Globus pallidus (tissue), 1 donor: ENCODE measurements around the gene WSB1.

ENCODE experiments used
- DNase-seq: peaks from one replicate; pipeline ENCODE4 v3.0.0-alpha.2; 2015; ENCODE audit warnings: low spot score

WSB1 gene

GRCh38 chr17:27338536-27338985 is 44.6 kb downstream of the WSB1 start:
- no peak for DNase-seq

- DNase-seq: no peak
Measured at GRCh38 chr17:27339198-27339835, 45.4 kb downstream of the WSB1 start.

DNA sequence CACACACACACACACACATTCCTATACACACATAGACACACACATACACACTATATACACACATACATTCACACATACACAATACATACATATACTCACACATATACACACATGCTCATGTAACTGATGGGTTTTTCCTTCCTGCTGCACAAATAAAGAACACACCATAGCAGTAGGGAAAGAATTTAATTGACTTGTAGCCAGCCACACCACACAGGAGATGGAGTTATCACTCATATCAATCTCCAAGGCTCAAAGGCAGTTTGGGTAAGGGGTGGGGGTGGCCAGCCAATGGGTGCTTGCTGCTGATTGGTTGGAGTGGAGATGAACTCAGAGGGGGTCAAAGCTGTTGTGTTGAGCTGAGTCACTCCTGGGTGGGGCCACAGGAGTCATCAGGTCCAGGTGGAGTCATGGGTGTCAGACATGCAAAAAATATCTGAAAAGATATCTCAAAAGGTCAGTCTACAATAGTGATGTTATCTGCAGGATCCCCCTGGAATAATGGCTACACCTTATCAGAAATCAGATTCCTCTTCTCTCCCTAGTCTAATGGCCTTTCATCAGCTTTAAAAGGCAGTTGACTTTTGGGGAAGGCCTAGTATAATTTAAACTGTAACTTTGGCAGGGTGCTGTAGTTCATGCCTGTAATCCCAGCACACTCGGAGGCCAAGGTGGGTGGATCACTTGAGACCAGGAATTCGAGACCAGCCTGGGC is 46.1 kb downstream of the WSB1 start:
- no peak for DNase-seq

GRCh38 chr17:27340575-27340974 is 46.7 kb downstream of the WSB1 start:
- no peak for DNase-seq

GRCh38 chr17:27341041-27341471 is 47.1 kb downstream of the WSB1 start:
- no peak for DNase-seq

- no peak for DNase-seq
Measured at GRCh38 chr17:27342059-27342458, 48.1 kb downstream of the WSB1 start.

GRCh38 chr17:27343294-27343693 is 49.4 kb downstream of the WSB1 start:
- DNase-seq: no peak

DNA sequence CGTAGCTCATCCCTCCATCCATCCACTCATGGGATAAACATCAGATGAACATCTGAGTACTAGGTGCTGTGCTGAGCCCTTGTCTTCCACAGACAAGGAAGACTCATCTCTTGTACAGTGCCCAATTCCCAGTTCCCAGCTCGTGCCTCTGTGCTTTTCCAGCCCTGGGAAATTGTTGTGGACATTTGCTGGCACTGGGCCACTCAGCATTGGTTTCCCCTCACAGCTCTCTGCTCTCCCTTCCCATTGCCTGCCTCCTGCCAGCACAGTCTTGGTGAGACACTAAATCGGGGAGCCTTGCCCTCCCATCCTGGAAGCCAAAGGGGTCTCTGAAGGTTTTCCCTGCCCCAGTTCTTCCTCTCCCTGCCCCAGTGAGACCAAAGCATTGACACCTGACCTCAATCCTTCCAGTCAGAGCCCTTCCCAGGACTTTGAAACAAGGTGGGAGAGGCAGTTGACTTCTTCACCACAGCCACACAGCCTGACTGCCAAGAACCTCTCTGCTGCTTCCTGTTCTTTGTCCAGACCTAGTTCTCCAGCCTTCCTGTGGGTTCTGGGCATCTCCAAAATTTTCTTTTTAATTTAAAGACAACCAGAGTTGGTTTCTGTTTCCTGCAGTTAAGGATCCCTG is 50.2 kb downstream of the WSB1 start:
- no peak for DNase-seq

DNA sequence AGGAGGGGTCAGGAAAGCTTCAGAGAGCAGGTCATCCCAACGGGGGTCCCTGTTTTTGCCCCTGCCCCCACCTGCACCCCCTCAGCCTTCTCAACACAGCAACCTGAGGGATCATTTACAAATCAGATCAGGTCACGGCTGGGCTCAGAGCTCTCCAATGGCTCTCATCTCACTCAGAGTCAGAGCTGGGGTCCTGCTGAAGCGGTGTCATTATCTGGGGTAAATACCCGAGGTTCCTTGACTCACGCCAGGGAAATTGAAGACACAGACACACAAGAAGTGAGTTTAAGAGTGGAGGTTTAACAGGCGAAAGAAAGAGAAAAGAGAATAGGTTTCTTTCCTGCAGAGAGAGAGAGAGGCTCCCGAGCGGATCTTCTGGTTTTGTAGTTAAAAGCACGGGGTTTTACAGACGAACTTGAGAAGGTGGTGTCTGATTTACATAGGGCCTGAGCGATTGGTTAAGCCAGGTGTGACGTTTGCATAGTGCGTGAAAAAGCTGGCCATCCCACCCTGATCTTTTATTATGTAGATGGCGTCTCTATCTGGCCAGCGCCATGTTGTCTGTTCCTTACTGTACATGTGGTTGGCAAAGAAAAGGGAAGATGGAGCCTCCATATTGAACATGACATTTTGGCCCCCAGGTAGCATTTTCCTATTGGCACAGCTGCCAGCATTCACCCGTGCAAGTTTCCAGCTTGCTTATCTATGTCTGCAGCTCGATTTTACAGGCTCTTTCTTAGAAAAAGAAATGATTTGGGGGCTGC is 51.4 kb downstream of the WSB1 start:
- no peak for DNase-seq

DNA sequence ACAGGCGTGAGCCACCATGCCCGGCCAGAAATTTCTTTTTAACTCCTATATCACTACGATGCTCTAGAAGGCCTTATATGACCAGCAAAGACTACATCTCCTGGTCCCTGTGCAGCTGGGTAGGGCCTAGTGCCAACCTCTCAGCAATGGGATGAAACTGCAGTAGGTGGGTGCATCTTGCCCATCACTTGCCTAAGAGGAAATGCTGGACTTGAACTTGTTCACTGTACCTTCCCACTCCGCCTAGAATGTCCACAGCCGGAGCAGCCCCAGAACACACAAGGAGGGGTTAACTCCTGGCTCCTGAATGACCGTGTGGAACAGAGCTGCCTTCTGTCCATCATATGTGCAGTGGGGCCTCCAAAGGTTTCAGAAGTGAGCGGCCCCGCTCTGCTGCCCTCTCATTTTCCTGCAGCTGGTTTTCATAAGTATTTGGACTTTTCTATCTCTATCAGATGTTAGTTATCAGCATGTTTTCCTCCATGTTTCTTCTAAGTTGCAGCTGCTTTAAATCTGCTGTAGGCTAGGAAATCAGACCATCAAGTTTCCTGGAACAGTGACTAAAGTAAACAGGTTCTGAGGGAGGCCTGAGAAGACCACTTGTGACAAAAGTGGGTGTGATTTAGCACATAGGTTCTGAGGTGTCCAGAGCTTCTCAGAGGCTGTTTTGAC is 52.5 kb downstream of the WSB1 start:
- DNase-seq: no peak

- DNase-seq: no peak
Measured at GRCh38 chr17:27348196-27348595, 54.3 kb downstream of the WSB1 start.

- DNase-seq: no peak
Measured at GRCh38 chr17:27349540-27350021, 55.7 kb downstream of the WSB1 start.

DNA sequence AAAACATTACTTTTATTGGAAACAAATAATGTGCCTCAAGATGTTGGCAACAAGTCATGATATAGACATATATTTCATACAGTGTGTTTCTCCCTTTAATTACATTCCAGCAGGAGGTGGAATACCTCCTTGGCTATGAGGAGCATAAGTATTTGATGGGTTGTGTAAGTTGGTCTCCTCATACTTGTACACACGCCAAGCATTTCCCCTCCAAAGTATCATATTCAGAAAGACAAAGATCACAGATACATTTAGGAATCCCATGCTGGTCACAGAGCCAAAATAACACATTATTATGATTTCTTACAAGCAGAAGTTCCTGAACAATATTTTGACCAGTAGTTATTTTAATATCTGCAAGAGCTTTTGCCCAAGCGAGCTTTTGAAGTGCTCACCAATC is 57.8 kb downstream of the WSB1 start:
- no peak for DNase-seq

DNA sequence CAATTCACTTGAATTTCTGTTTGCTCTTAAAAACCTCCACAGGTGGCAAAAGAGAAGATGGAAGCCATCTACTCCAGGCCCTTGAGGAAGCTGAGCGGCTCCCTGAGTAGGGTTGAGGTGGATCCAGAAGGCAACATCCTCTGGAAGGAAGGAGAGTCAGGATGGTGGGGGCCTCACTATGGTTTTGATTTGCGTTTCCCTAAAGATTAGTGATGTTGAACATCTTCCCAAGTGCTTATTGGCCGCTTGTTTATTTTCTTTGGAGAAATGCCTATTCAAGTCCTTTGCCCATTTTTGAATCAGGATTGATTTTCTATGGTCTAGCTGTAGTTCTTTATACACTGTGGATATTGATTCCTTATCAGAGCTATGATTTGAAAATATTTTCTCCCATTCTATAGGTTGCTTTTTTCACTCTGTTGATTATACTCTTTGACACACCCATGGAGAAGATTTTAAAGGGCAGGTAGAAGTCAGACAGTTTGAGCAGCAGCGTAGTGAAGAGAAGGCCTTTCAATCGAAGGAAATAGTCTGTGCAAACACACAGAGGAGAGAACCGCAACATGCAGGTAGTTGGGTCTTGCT is 58.6 kb downstream of the WSB1 start:
- no peak for DNase-seq

DNA sequence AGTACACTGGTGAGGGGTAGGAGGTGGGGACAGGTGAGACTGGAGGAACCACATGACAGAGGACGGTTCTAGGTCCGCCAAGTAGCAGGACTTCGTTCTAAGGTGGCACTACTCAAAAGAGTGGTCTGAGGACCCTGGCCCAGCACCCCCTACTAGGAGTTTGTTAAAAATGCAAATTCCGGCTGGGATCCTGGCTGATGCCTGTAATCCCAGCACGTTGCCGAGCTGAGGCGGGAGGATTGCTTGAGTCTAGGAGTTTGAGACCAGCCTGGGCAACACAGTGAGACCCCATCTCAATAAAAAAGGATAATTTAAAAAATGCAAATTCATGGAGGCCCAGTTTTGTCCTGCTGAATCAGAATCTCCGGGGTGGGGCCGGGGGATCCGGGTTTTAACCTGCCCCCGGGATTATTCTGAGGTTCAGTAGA is 59.1 kb downstream of the WSB1 start:
- DNase-seq: no peak

DNA sequence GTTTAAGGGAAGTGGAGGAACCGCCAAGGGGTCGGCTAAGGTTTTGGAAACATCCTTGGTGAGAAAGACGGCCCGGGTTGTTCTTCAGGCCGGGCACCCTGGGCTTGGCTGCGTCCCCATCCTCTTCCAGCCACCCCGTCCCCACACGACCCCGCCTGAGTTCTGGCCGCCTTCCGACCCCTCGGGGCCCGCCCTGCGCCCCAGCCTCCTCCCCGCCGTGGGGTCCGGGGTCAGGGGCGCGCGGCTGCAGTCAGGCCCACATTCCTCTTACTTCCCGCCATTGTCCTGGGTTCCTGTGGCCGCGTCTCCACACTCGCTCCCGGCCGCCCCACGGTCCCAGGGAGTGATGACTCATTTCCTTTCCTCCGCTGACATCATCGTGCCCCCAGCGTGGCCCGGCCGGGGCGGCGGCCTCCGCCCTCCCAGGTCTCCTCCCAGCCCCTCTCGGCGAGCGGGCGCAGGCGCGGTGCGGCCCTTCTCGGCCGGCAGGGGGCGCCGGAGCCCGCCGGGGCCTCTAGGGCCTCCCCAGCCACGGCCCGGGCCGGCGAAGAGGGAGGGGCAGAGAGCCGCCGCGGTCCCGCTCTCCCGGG is 59.6 kb downstream of the WSB1 start:
- DNase-seq: peak; percentile 83

DNA sequence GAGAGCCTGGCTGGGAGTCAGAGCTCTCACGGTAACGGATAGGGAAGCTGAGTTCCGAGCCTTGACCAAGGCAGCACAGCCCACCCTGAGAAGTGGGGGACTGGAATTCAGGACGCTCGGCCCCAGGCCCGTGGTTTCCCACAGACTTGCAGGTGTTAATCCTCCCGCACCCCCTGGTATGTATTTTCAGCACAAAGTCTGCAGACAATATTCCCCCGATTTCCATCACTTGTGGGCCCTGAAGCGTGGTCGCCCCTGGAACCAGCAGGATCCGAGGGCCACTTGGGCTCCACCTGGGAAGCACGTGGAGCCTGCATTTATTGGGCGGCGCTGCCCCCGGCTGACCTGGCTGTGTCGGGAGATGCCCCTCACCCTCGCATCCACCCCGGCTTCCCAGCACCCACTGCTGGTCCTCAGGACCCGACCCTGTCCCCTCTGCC is 60.2 kb downstream of the WSB1 start:
- DNase-seq: no peak

- DNase-seq: no peak
Measured at GRCh38 chr17:27354491-27355081, 60.7 kb downstream of the WSB1 start.

GRCh38 chr17:27355419-27355818 is 61.5 kb downstream of the WSB1 start:
- no peak for DNase-seq

DNA sequence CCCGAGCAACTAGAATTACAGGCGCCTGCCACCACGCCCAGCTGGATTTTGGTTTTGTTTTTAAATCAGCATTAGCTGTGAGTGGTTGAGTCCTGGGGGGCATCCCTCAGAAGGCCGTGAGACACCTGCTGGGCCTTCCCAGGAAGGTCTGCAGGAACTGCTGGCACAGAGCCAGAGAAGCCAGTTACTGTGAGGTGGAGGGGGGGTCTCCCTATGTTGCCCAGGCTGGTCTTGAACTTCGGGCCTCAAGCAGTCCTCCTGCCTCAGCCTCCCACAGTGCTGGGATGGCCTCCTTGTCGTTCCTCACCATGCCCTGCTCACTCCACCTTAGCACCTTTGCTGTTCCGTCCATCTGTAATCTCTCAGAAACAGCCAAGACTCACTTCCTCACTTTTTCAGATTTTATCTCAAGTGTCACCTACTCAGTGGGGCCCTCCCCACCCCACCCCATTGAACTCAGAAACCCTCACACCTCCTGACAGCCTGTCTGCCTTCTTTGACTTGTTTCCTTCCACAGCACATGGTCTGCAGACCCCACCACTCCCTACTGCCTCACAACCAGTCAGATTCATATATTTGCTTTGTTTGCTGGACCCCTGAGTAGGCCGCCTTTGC is 62.3 kb downstream of the WSB1 start:
- no peak for DNase-seq
